NCI-H460 (cell line): ENCODE measurements around the gene TMEM9. TPM values are rescaled to one million over a fixed set of nuclear protein-coding genes. Genes with fewer than 3 reads are reported as not detected.

Experiments used
- DNase-seq: peaks from one replicate; pipeline ENCODE4 v3.0.0-alpha.2; 2016; ENCODE audit warnings: low read depth; ENCODE audit errors: extremely low read depth
- total RNA-seq: library from RNA; depleted of rRNA; stranded (reverse); fragments of >200 nt; shearing (Covaris generic); gene quantifications from 2 replicates; pipeline ENCODE4 v1.2.3, GENCODE V29; 2014; rRNA removed

TMEM9 gene
- total RNA-seq, 1 experiment from 2014 or later: 107 TPM

GRCh38 chr1:201088395-201088794 is 65.9 kb downstream of the TMEM9 start:
- no peak for DNase-seq

GRCh38 chr1:201085902-201086735 is 68.2 kb downstream of the TMEM9 start:
- peak; percentile 64 for DNase-seq

Other genes starting within 250 kb of the TMEM9 start
- 0.17 and 0.22 TPM in 2 replicates for gene KIF21B, start 130.8 kb downstream of the TMEM9 start, total RNA-seq
- not detected in 2 replicates for gene CACNA1S, start 42.0 kb downstream of the TMEM9 start, total RNA-seq
- 0.15 TPM in 1 of 2 replicates, not detected in the other for gene ASCL5, start 27.3 kb downstream of the TMEM9 start, total RNA-seq
- gene IGFN1, start 36.4 kb upstream of the TMEM9 start, total RNA-seq: 2.2 and 3.3 TPM in 2 replicates
- gene PKP1, start 129.0 kb upstream of the TMEM9 start, total RNA-seq: 0.03 and 0.07 TPM in 2 replicates
- gene TNNT2, start 223.2 kb upstream of the TMEM9 start, total RNA-seq: not detected in 2 replicates
- gene LAD1, start 244.8 kb upstream of the TMEM9 start, total RNA-seq: not detected in 2 replicates